Stimulated activated effector memory CD8-positive, alpha-beta T cell treated with anti-CD3 and anti-CD28 coated beads, Interleukin-12 subunit alpha, Interleukin-12 subunit beta, amount 100 ng/mL, for 72 hours (primary cell): ENCODE data around the gene DCP1A.

Experiments used
- ATAC-seq: fragments of 150-1000 bp; cut with Tn5 transposase; 2 replicates; pipeline ENCODE4 v1.10.0; 2021
- DNase-seq, 2 donors: peaks; one replicate each; pipeline ENCODE4 v3.0.0; 2021 to 2022; ENCODE audit warnings: low spot score in 2 of 2
- H3K27ac Mint-ChIP-seq: one replicate; pipeline ENCODE4 v1.8.0; 2022; ENCODE audit warnings: mild to moderate bottlenecking, mixed read lengths
- H3K36me3 Mint-ChIP-seq: one replicate; pipeline ENCODE4 v1.8.0; 2022; ENCODE audit warnings: mild to moderate bottlenecking, mixed read lengths
- H3K4me1 Mint-ChIP-seq: one replicate; pipeline ENCODE4 v1.8.0; 2022; ENCODE audit warnings: mixed read lengths
- H3K4me3 Mint-ChIP-seq: one replicate; pipeline ENCODE4 v1.8.0; 2022; ENCODE audit warnings: mild to moderate bottlenecking, mixed read lengths
- H3K9me3 Mint-ChIP-seq: one replicate; pipeline ENCODE4 v1.8.0; 2022; ENCODE audit warnings: mixed read lengths

Gene DCP1A

GRCh38 chr3:53234841-53235232, 112.5 kb downstream of the DCP1A start:
- no peak for ATAC-seq
- Mint-ChIP-seq H3K36me3 (peaks cover 85% of the 10 kb centered on the region), H3K27ac (peak overlapping the region; percentile 87), H3K4me3 (no peak overlapping the region), H3K4me1 (peaks cover 10% of the 10 kb centered on the region), H3K9me3 (no peaks in the 10 kb centered on the region)
- no peak for DNase-seq

GRCh38 chr3:53234130-53234840, 113.1 kb downstream of the DCP1A start:
- Mint-ChIP-seq H3K36me3 (peaks cover 85% of the 10 kb centered on the region), H3K27ac (no peak overlapping the region), H3K4me1 (peaks cover 10% of the 10 kb centered on the region), H3K4me3 (no peak overlapping the region), H3K9me3 (no peaks in the 10 kb centered on the region)
- ATAC-seq (no peak), DNase-seq (no peak)
